HUES48 (cell line): ENCODE results near the gene AACS.
"Not testable (repeated sequence)": the region's sequence is repeated elsewhere in the genome, so short reads cannot be mapped to it uniquely, and the experiment has no call there.

Source experiments
- H3K27ac ChIP-seq: one replicate; pipeline ENCODE4 v1.7.0; 2013; ENCODE audit warnings: low read depth, low read length, inconsistent platforms
- H3K27me3 ChIP-seq: 2 replicates; pipeline ENCODE4 v1.6.1; 2013; ENCODE audit warnings: mild to moderate bottlenecking, low read length; ENCODE audit not compliant: control insufficient read depth, insufficient read depth
- H3K36me3 ChIP-seq: 2 replicates; pipeline ENCODE4 v1.6.1; 2013; ENCODE audit warnings: low read length; ENCODE audit not compliant: control insufficient read depth, insufficient read depth
- H3K4me1 ChIP-seq: 2 replicates; pipeline ENCODE4 v1.6.1; 2013; ENCODE audit warnings: mild to moderate bottlenecking, low read length; ENCODE audit not compliant: control insufficient read depth, insufficient read depth
- H3K4me3 ChIP-seq: 2 replicates; pipeline ENCODE4 v1.5.1; 2013; ENCODE audit warnings: mild to moderate bottlenecking, low read depth, low read length
- H3K9ac ChIP-seq: 2 replicates; pipeline ENCODE4 v1.6.1; 2013; ENCODE audit warnings: mild to moderate bottlenecking, low read depth, low read length, moderate library complexity
- H3K9me3 ChIP-seq: 2 replicates; pipeline ENCODE4 v1.6.1; 2013; ENCODE audit warnings: low read length; ENCODE audit not compliant: control insufficient read depth, insufficient read depth

The AACS gene

DNA sequence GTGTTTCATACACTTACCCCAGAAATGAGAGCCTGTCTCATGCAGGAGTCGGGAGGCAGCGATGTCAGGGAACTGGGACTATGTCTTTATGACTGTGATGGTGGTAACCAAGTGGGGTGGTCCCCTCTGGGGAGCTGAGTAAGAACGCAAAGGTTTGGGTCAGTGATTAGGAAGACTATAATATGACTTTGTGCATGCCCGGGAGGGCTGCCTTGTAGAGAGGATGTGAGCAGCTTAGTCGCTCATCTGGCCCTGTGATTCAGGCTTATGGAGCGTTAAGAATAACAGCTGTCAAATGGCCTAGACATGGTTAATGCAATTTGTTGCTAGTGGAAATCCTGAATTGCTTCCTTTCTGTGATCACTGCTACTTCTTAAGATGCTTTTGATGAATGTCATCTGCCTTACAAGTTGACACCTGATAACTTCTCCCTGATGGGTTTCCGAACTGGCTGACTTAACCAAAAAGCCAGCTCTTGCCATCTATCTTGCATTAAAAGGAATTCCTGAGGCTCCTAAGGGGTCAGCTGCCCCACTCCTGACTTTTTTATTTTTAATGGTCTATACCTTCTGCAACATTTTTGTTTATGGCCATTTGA, 35.4 kb upstream of the AACS start:
- Histone ChIP-seq H3K4me3 (no peak overlapping the region), H3K9ac (no peak overlapping the region), H3K27me3 (no peaks in the 10 kb centered on the region), H3K27ac (no peak overlapping the region), H3K36me3 (peaks cover 10% of the 10 kb centered on the region), H3K9me3 (peaks cover 2% of the 10 kb centered on the region; the same call in 1 of the 2 replicates), H3K4me1 (no peaks in the 10 kb centered on the region)

DNA sequence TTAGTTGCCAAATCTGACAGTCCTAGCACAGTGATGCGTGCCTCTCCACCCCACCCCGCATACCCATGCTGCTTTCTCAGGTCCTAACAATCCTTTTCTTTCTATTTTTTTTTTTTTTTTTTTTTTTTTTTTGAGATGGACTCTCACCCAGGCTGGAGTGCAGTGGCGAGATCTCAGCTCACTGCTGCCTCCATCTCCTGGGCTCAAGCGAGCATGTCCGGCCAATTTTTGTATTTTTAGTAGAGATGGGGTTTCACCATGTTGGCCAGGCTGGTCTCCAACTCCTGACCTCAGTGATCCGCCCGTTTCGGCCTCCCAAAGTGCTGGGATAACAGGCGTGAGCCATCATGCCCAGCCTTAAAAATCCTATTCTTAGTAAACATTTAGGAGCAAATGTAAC, 33.8 kb upstream of the AACS start:
- H3K27ac ChIP-seq, result not testable (repeated sequence)

DNA sequence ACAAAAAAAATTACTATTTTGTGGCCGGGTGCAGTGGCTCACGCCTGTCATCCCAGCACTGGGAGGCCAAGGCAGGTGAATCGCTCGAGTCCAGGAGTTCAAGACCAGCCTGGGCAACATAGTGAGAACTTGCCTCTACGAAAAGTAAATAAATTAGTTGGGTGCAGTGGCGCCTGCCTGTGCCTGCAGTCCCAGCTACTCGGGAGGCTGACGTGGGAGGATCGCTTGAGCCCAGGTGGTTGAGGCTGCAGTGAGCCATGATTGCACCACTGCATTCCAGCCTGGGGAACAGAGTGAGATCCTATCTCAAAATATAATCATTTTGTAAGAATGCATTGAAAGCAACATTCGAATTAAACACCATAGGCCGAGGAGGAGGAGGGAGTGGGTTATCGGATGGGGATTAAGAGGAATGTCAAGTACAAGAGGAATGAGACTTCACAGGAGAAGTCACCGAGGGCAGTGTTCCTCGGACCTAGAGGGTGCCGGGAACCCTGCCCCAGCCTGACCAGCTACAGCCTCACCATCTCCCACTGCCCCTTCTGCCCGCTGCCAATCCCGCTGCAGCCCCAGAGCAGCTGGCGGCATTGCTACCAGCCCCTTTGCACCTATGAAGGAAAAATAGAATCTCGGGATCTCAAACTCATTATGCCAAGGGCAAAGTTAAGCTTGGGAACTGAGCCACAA, 32.6 kb upstream of the AACS start:
- Histone ChIP-seq H3K27ac (no peak overlapping the region), H3K9me3 (peaks cover 4% of the 10 kb centered on the region; the same call in 1 of the 2 replicates), H3K27me3 (no peaks in the 10 kb centered on the region), H3K4me3 (no peak overlapping the region), H3K4me1 (no peaks in the 10 kb centered on the region), H3K36me3 (no peaks in the 10 kb centered on the region), H3K9ac (no peak overlapping the region)

More for the DNA sequence above, 33.8 kb upstream of the AACS start:
- H3K4me3 ChIP-seq, H3K27me3 ChIP-seq, H3K4me1 ChIP-seq, H3K9me3 ChIP-seq, H3K9ac ChIP-seq, H3K36me3 ChIP-seq: not testable (repeated sequence)

DNA sequence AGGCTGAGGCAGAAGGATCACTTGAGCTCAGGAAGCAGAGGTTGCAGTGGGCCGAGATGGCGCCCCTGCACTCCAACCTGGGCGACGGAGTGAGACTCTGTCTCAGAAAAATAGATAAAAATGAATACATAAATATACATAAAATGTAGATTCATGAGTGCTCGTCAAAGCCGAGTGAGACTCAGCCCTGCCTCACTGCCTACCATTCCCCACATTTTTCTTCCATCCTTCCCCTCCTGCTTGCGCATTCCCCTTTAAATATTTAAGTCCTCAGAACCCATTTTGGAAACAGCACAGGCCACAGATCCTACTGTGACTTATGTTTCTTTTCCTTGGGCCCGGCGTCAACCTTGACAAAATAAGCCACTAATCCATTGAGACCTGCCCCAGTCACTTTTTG, 31.9 kb upstream of the AACS start:
- Histone ChIP-seq H3K9ac (no peak overlapping the region), H3K4me1 (no peaks in the 10 kb centered on the region), H3K27ac (no peak overlapping the region), H3K4me3 (no peak overlapping the region), H3K27me3 (no peaks in the 10 kb centered on the region), H3K36me3 (no peaks in the 10 kb centered on the region), H3K9me3 (peaks cover 4% of the 10 kb centered on the region; the same call in 1 of the 2 replicates)

DNA sequence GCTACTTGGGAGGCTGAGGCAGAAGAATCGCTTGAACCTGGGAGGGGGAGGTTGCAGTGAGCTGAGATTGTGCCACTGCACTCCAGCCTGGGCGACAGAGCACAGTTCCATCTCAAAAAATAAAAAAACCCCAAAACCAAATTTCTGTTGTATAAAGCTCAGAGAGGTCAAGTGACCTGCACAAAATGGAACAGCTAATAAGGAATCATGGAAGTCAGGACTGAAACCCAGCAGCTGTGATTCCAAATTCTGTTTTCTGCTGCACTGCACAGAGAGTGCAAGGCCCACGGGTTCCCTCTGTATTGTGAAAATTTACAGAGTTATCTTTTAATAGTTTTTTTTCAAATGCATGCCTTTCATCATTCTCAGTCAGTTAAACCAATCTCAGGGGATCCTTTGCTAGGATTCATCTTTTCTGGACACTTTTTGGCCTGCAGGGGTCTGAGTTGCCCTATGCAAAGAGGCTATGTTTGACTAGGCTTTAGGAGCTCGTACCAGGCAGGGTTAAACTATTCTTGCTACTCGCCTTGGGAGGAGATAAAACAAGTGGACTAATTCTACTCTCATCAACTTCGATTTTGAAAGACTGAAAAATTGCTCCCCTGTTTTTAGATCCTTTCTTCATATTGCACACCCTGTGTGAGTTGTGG, 26.1 kb upstream of the AACS start:
- Histone ChIP-seq H3K36me3 (no peaks in the 10 kb centered on the region), H3K9me3 (peaks cover 4% of the 10 kb centered on the region; the same call in 1 of the 2 replicates), H3K4me1 (no peaks in the 10 kb centered on the region), H3K27ac (no peak overlapping the region), H3K9ac (no peak overlapping the region), H3K4me3 (no peak overlapping the region), H3K27me3 (no peaks in the 10 kb centered on the region)

DNA sequence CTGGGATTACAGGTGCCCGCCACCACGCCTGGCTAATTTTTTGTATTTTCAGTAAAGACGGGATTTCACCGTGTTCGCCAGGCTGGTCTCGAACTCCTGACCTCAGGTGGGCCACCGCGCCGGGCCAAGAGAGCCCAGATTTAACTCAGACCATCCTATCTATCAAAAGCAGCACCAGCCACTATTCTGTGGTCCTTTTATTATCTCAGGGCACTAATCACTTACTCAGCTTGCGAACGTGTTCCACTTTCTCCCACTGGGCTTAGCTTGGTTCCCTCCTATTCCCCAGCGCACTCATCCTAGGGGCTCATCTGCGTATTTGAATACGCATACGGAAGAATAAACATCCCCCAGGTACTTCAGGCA, 16.2 kb upstream of the AACS start:
- no peaks in the 10 kb centered on the region for H3K36me3 ChIP-seq
- no peaks in the 10 kb centered on the region; the same call in 1 of the 2 replicates for H3K4me1 ChIP-seq
- no peak overlapping the region for H3K9ac ChIP-seq
- no peaks in the 10 kb centered on the region for H3K9me3 ChIP-seq
- H3K4me3 ChIP-seq, result peak overlapping the region; percentile 61
- no peaks in the 10 kb centered on the region for H3K27me3 ChIP-seq
- peak overlapping the region; percentile 35 for H3K27ac ChIP-seq

DNA sequence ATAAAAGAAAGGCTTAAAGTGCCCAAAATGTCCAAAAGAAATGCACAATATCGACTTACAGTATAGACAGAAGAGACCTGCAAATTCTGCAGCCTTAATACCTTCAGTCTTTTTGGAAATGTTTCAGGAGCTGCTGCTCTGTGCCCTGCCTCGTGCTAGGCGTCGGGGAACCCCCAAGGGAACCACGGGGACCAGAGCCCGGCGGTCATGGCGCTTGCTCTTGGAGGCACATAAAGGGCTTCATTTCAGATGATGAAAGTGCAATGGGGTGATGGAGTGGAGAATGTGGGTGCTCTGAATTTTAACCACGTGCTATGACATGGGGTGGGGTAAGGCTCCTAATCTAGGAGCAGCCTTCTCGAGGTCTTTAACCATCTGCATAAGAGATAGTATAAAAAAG, 14.8 kb upstream of the AACS start:
- H3K27me3 ChIP-seq, result no peaks in the 10 kb centered on the region
- H3K9ac ChIP-seq, result no peak overlapping the region
- H3K36me3 ChIP-seq, result no peaks in the 10 kb centered on the region
- no peaks in the 10 kb centered on the region for H3K9me3 ChIP-seq
- no peak overlapping the region for H3K27ac ChIP-seq
- H3K4me1 ChIP-seq, result no peaks in the 10 kb centered on the region; the same call in 1 of the 2 replicates
- H3K4me3 ChIP-seq, result no peak overlapping the region

DNA sequence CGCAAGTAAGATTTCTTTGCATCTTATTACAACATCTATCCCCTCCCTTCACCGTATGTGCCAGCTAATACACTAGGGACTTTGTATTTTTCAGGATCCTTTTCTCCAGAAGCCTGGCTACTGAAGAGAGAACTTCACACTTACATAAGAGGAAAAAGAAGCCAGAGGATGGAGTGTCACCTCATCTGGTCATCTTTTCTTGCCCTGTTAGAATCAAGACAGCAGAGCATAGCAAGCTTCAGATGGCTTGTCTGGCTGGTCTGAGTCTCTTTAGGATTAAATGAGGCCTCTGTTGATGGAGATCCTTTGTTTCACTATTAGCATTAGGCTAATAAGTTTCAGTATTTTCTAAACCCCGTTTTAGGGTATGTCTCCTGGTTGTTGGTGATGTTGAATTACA, 14.4 kb upstream of the AACS start:
- H3K27me3 ChIP-seq, result no peaks in the 10 kb centered on the region
- H3K36me3 ChIP-seq, result no peaks in the 10 kb centered on the region
- H3K27ac ChIP-seq, result no peak overlapping the region
- no peaks in the 10 kb centered on the region for H3K9me3 ChIP-seq
- H3K4me3 ChIP-seq, result no peak overlapping the region
- H3K4me1 ChIP-seq, result no peaks in the 10 kb centered on the region; the same call in 1 of the 2 replicates
- no peak overlapping the region for H3K9ac ChIP-seq

DNA sequence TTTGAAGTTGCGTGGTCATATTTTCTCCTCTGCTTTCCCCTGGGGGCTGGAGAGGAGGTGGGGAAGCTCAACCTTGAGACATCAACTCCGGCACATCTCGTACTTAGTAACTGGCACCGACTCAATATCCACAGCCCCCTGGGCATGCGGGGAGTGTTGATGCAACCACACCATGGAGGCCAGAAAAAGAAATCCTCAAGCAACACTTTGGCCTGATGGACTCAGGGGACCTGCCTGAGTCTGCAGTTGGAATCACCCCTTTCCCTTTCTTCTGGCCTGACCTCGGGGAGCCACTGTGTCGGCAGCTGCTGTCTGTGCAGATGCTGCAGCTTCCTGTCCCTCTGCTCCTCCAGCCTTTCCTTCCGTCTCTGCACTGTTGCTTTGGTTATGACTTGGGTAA, 11.4 kb upstream of the AACS start:
- H3K9me3 ChIP-seq, result no peaks in the 10 kb centered on the region
- H3K4me3 ChIP-seq, result no peak overlapping the region
- H3K9ac ChIP-seq, result no peak overlapping the region
- H3K36me3 ChIP-seq, result no peaks in the 10 kb centered on the region
- H3K4me1 ChIP-seq, result no peaks in the 10 kb centered on the region; the same call in 1 of the 2 replicates
- H3K27ac ChIP-seq, result no peak overlapping the region
- H3K27me3 ChIP-seq, result no peaks in the 10 kb centered on the region

DNA sequence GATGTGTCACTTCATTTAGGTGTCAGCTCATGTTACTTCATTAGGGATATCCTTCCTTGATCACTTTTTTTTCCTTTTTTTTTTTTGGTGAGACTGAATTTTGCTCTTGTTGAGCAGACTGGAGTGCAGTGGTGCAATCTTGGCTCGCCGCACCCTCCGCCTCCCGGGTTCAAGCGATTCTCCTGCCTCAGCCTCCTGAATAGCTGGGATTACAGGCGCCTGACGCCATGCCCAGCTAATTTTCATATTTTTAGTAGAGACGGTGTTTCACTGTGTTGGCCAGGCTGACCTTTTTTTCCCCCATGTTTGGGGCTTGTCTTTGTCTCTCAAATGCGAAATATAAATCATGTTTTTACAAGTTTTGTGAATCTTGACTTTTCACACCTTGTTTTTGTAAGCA, 9.6 kb upstream of the AACS start:
- H3K27me3 ChIP-seq, result no peaks in the 10 kb centered on the region
- no peak overlapping the region for H3K4me3 ChIP-seq
- no peaks in the 10 kb centered on the region; the same call in 1 of the 2 replicates for H3K4me1 ChIP-seq
- H3K9ac ChIP-seq, result no peak overlapping the region
- H3K36me3 ChIP-seq, result no peaks in the 10 kb centered on the region
- H3K9me3 ChIP-seq, result no peaks in the 10 kb centered on the region
- H3K27ac ChIP-seq, result no peak overlapping the region

DNA sequence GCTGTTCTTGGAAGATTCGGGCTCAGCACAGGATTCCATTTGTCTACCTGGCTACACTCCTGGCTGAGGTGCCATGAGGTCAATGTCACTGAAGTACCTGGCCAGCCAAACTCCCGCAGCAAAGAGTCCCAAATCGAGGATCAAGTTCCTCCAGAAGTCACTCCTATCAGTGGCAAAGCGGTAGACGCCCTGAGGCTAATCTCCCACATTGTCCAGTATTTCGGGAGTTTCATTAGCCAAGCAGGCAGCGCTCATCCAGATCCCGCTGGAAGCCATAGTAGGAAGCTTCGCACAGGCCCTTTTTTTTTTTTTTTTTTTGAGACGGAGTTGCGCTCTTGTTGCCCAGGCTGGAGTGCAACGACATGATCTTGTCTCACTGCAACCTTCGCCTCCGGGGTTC, 8.9 kb upstream of the AACS start:
- no peak overlapping the region for H3K4me3 ChIP-seq
- no peak overlapping the region for H3K9ac ChIP-seq
- peaks cover 5% of the 10 kb centered on the region for H3K9me3 ChIP-seq
- no peak overlapping the region for H3K27ac ChIP-seq
- no peaks in the 10 kb centered on the region for H3K36me3 ChIP-seq
- H3K27me3 ChIP-seq, result no peaks in the 10 kb centered on the region
- no peaks in the 10 kb centered on the region for H3K4me1 ChIP-seq
